NCI-H748 treated with DMSO at 0.1 percent for 48 hours (cell line): ENCODE data around the gene APPBP2.
"Not testable (repeated sequence)": the region's sequence is repeated elsewhere in the genome, so short reads cannot be mapped to it uniquely, and the experiment has no call there.

Experiments used
- DNase-seq: peaks from one replicate; lab custom pipeline; 2025; lab: John Stamatoyannopoulos, UW

The APPBP2 gene, protein sequence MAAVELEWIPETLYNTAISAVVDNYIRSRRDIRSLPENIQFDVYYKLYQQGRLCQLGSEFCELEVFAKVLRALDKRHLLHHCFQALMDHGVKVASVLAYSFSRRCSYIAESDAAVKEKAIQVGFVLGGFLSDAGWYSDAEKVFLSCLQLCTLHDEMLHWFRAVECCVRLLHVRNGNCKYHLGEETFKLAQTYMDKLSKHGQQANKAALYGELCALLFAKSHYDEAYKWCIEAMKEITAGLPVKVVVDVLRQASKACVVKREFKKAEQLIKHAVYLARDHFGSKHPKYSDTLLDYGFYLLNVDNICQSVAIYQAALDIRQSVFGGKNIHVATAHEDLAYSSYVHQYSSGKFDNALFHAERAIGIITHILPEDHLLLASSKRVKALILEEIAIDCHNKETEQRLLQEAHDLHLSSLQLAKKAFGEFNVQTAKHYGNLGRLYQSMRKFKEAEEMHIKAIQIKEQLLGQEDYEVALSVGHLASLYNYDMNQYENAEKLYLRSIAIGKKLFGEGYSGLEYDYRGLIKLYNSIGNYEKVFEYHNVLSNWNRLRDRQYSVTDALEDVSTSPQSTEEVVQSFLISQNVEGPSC

GRCh38 chr17:60525685-60526514 is at the start of gene APPBP2:
TSS of gene APPBP2 (minus strand) at chr17:60526242. CDS start at chr17:60525931, 311 bp downstream.
- peak; percentile 68 for DNase-seq

DNA sequence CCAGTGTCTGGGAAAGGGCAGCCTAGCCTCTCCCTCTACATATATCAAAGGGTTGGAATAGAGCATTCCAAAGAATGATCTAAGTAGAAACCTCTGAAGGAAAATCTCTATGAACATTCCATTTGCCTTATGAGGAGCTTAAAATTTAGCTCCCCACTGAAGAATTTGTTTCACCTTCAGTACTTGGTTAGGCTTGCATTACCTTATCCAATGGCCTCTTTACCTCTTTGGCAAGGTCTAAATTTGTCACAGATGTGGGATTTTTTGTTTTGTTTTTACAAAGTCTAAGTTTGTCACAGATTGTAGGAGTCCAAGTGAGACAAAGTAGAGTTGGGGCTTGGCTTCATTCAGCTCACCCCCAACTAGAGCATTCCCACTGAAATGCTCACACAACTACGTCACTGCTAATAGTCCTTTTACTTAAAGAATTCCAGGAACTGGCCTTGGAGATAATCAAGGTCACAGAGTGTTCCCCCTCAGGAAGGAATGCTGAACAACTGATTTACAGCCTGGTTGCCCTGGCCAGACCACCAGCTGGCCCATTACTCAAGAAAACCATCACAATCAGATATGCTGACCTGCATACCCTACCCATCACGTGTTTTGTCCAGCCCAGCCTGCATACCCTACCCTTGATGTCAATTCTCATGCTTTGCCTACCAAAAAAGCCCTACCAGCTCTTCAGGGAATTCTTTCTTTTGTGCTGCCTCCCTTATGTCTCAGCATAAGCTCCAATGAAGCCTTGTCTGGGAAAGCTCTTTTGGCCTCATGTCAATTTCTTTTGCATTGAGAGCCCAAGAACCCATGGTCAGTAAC is 47.4 kb upstream of the APPBP2 start:
- DNase-seq: no peak

DNA sequence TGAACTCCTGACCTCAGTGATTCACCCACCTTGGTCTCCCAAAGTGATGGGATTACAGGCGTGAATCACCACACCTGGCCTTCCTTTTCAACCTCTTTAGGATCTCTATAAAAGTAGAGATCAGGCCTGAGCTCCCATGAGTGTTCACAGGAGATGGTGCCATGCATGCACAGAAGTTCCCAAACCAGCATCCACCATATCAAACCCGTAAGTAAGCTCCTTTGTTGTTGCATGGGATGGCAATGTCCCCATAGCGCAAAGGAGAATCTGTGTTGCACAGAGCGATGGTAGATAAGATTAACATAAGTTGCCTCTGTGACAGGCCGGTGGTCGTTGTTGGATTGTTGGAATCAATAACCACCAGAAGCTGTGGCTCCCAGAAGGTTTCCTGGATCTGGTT is 39.2 kb upstream of the APPBP2 start:
- DNase-seq: no peak

DNA sequence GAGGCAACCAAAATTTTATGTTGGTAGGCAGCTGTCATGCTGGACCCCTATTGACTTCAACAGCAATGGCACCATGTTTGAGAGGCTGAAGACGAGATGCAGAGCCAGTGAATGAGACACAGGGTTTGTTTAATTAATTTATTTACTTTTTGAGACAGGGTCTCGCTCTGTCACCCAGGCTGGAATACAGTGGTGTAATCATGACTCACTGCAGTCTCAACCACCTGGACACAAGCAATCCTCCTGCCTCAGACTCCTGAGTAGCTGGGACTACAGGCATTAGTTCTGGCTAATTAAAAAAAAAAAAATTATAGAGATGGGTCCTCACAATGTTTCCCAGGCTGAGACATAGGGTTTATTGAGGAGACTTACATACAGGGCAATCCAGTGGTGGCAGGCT is 37.7 kb upstream of the APPBP2 start:
- DNase-seq: no peak

- no peak for DNase-seq
Observed at GRCh38 chr17:60562421-60562820, 36.4 kb upstream of the APPBP2 start.

GRCh38 chr17:60560860-60561257 is 34.8 kb upstream of the APPBP2 start:
- no peak for DNase-seq

DNA sequence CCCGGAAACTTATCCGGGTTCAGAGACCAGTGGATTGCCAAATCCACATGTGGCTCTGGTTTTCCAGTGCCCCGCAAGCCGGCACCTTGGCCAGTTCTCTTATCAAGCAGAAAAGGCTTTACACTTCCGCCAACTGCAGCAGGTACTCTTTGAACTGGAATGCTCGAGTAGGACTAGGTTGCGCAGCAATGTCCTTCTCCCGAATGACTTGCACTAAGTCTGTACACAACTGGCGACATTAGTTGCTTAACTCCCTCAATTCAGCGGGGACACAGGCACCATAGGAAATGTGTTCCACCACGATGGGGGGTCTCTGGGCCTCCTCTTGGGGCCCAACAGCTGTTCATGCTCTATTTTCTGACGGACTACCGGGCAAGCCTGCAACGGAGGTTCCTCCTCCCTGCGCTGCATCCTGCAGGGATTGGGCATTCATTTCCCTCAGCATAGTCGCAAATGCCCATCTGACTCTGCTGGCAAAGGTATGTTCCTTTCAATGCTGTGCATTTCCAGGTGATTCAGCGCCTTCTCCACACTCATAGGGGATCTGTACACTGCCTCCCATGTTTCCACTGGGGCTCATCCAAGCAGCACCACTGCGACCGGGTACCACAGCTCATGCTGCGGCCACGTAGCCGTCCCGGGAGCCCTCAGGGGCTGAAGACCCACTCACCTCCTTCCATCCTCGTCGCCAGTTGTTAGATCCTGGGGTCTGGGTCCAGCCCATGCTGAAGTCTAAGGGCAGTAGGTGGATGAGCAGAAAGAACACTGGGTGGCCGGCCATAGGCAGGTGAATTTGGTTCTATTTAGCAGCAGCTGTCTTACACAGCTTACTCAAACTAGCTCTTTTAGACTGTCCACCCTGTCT is 34.2 kb upstream of the APPBP2 start:
- no peak for DNase-seq

DNA sequence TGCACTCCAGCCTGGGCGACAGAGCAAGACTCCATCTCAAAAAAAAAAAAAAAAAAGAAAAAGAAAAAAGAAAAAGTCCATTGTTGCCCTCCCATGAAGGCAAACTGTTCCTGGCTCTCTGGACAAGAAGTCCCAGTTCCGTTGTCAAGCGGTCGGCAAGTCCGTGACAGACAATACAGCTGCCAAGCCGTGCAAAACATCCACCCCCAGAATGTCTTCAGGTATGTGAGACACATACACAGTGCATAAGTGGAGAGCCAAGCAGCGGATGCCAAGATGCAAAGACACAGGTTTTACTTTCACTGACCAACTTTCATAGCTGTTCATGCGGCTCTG is 33.6 kb upstream of the APPBP2 start:
- DNase-seq: no peak

DNA sequence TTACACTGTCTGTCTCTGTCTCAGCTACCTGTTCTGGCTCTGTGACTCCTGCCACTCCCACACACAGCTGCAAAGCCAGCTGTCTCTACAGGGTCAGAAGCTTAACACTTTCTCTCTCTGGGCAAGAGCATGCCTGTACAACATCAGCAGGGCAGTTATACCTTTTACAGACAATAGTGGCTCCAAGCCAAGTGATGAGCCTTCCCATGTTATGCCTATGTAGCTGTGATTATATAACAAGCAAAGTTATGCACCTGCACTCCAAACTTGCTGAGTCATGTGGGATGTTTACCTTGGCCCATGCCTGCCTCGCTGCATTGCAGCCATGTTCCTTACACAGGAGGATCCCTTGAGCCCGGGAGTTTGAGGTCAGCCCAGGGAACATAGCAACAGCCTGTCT is 31.8 kb upstream of the APPBP2 start:
- DNase-seq: no peak

DNA sequence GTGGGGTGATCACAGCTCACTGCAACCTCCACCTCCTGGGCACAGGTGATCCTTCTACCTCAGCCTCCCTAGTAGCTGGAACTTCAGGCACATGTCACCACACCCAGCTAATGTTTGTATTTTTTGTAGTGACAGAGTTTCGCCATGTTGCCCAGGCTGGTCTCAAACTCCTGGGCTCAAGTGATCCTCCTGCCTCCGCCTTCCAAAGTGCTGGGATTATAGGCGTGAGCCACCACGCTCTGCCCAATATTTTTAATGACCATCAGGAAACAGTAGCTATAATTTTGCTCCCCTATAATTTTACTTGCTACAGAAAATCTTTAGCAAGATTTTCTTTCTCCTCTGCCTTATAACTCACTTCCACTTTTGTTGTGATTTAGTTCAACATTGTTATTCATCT is 29.7 kb upstream of the APPBP2 start:
- no peak for DNase-seq

- no peak for DNase-seq
Observed at GRCh38 chr17:60554377-60554788, 28.3 kb upstream of the APPBP2 start.

- not testable (repeated sequence) for DNase-seq
Observed at GRCh38 chr17:60552255-60552654, 26.2 kb upstream of the APPBP2 start.

GRCh38 chr17:60548990-60549389 is 22.9 kb upstream of the APPBP2 start:
- no peak for DNase-seq

GRCh38 chr17:60545465-60546191 is 19.6 kb upstream of the APPBP2 start:
- no peak for DNase-seq

GRCh38 chr17:60542071-60542470 is 16.0 kb upstream of the APPBP2 start:
- DNase-seq: no peak

DNA sequence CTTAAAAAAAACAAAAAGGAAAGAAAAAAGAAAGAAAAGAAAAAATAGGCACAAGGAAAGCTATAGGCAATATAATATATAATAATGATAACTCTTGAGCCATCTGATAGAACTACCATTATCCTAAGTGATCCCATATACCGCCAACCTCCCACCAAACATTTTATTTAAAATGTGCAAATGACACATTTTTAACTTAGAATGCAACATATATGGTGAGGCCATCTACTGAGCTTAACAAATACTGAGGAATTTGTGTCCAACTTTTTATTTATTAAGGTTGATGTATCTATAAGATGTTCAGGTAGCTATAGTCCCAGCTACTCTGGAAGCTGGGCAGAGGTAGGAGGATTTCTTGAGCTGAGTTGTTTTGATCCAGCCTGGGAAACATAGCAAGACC is 14.4 kb upstream of the APPBP2 start:
- no peak for DNase-seq

DNA sequence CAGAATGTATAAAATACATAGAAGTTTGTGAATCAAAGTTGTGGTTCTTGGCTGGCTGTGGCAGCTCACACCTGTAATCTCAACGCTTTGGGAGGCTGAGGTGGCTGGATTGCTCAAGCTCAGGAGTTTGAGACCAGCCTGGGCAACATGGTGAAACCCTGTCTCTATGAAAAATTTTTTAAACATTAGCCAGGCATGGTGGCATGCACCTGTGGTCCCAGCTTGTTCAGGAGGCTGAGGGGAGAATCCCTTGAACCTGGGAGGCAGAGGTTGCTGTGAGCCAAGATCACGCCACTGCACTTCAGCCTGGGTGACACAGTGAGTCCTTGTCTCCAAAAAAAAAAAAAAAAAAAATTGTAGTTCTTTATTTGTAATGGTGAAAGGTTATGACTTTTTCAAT is 13.8 kb upstream of the APPBP2 start:
- no peak for DNase-seq

DNA sequence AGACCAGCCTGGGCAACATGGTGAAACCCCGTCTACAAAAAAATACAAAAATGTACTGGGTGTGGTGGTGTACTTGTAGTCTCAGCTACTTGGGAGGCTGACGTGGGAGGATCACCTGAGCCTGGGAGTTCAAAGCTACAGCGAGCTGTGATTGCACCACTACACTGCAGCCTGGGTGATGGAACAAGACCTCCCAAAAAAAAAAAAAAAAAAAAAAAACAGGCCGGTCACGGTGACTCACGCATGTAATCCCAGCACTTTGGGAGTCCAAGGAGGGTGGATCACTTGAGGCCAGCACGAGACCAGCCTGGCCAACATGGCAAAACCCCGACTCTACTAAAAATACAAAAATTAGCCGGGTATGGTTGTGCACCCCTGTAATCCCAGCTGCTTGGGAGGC is 12.7 kb upstream of the APPBP2 start:
- no peak for DNase-seq

- DNase-seq: no peak
Observed at GRCh38 chr17:60535382-60536279, 9.6 kb upstream of the APPBP2 start.
